WTC11 (cell line): ENCODE results near the gene ABCC2. TPM values are rescaled to one million over a fixed set of nuclear protein-coding genes. Genes with fewer than 3 reads are reported as not detected.

Experiments
- ATAC-seq: fragments of 200-7000 bp; cut with Tn5 transposase; 2 replicates; pipeline ENCODE4 v1.10.0; 2021; ENCODE audit warnings: mild to moderate bottlenecking, moderate library complexity
- CTCF ChIA-PET: fragments of 300-600 bp; sonication (Branson Sonifier 250); formaldehyde crosslinking; loops from one replicate; lab custom pipeline; 2021; ENCODE audit warnings: antibody characterized with exemption; lab: Charles Lee
- POLR2A ChIA-PET: fragments of 350-600 bp; sonication (Branson Sonifier 250); formaldehyde crosslinking; loops from one replicate; lab custom pipeline; 2021; ENCODE audit warnings: antibody characterized with exemption; lab: Charles Lee
- DNase-seq: peaks from one replicate; pipeline ENCODE4 v3.0.0; 2021; ENCODE audit warnings: low spot score
- H3K27ac Mint-ChIP-seq: 2 replicates; pipeline ENCODE4 v1.8.0; 2021; ENCODE audit warnings: mixed read lengths
- H3K27me3 Mint-ChIP-seq: 2 replicates; pipeline ENCODE4 v1.8.0; 2021; ENCODE audit warnings: low read depth, mild to moderate bottlenecking, moderate library complexity, mixed read lengths
- H3K36me3 Mint-ChIP-seq: 2 replicates; pipeline ENCODE4 v1.8.0; 2021; ENCODE audit warnings: mixed read lengths
- H3K4me1 Mint-ChIP-seq: 2 replicates; pipeline ENCODE4 v1.8.0; 2022; ENCODE audit warnings: mixed read lengths
- H3K4me3 Mint-ChIP-seq: 2 replicates; pipeline ENCODE4 v1.8.0; 2021; ENCODE audit warnings: mild to moderate bottlenecking, moderate library complexity, mixed read lengths
- H3K9me3 Mint-ChIP-seq: 2 replicates; pipeline ENCODE4 v1.8.0; 2021; ENCODE audit warnings: mixed read lengths
- ARID4B ChIP-seq: sonication (generic); formaldehyde crosslinking; IDR thresholded peaks from 2 replicates; pipeline ENCODE4 v1.8.0; 2023; ENCODE audit warnings: missing genetic modification reagents, mild to moderate bottlenecking, borderline replicate concordance
- CDX4 ChIP-seq: fragments of 250-450 bp; sonication (Bioruptor Pico); IDR thresholded peaks from 2 replicates; pipeline ENCODE4 v1.9.0; 2021; ENCODE audit warnings: moderate library complexity, mild to moderate bottlenecking, inconsistent platforms, borderline replicate concordance
- CREB1 ChIP-seq: sonication (generic); formaldehyde crosslinking; IDR thresholded peaks from 2 replicates; pipeline ENCODE4 v1.8.0; 2023; ENCODE audit warnings: mild to moderate bottlenecking, missing genetic modification reagents
- GABPB1 ChIP-seq: sonication (generic); formaldehyde crosslinking; IDR thresholded peaks from 2 replicates; pipeline ENCODE4 v1.8.1; 2023; ENCODE audit warnings: mild to moderate bottlenecking, missing genetic modification reagents
- KAT7 ChIP-seq: sonication (generic); formaldehyde crosslinking; IDR thresholded peaks from 2 replicates; pipeline ENCODE4 v1.8.1; 2023; ENCODE audit warnings: missing genetic modification reagents, mild to moderate bottlenecking, borderline replicate concordance
- MAX ChIP-seq: sonication (generic); formaldehyde crosslinking; IDR thresholded peaks from 2 replicates; pipeline ENCODE4 v1.8.0; 2022; ENCODE audit warnings: mild to moderate bottlenecking, missing genetic modification reagents
- NFYB ChIP-seq: sonication (generic); formaldehyde crosslinking; conservative IDR thresholded peaks from 2 replicates; pipeline ENCODE4 v1.8.0; 2022; ENCODE audit warnings: low read depth, missing genetic modification reagents
- SMAD4 ChIP-seq: sonication (generic); formaldehyde crosslinking; IDR thresholded peaks from 2 replicates; pipeline ENCODE4 v1.8.0; 2022; ENCODE audit warnings: mild to moderate bottlenecking, missing genetic modification reagents
- TCF7 ChIP-seq: sonication (generic); formaldehyde crosslinking; IDR thresholded peaks from 2 replicates; pipeline ENCODE4 v1.8.0; 2022; ENCODE audit warnings: mild to moderate bottlenecking, low read depth, missing genetic modification reagents, moderate library complexity
- TEAD1 ChIP-seq: sonication (generic); formaldehyde crosslinking; IDR thresholded peaks from 2 replicates; pipeline ENCODE4 v1.8.0; 2022; ENCODE audit warnings: mild to moderate bottlenecking, missing genetic modification reagents
- ZBTB21 ChIP-seq: sonication (generic); formaldehyde crosslinking; IDR thresholded peaks from 2 replicates; pipeline ENCODE4 v1.8.1; 2023; ENCODE audit warnings: mild to moderate bottlenecking, missing genetic modification reagents, borderline replicate concordance
- ZNF263 ChIP-seq: sonication (generic); formaldehyde crosslinking; IDR thresholded peaks from 2 replicates; pipeline ENCODE4 v1.8.1; 2022; ENCODE audit warnings: low read depth, mild to moderate bottlenecking, moderate library complexity, missing genetic modification reagents
- ZNF423 ChIP-seq: fragments of 250-450 bp; sonication (Bioruptor Pico); IDR thresholded peaks from 2 replicates; pipeline ENCODE4 v2.1.2; 2022; ENCODE audit warnings: mild to moderate bottlenecking, moderate library complexity
- ZSCAN18 ChIP-seq: fragments of 250-450 bp; sonication (Bioruptor Pico); IDR thresholded peaks from 2 replicates; pipeline ENCODE4 v2.1.2; 2022; ENCODE audit warnings: mild to moderate bottlenecking, moderate library complexity
- total RNA-seq: library from RNA; stranded (reverse); gene quantifications from 3 replicates; pipeline ENCODE4 v1.2.3, GENCODE V29; 2021
- TF ChIP-seq, protein P1 (sequence below): sonication (generic); formaldehyde crosslinking; IDR thresholded peaks from 2 replicates; pipeline ENCODE4 v1.8.1; 2022; ENCODE audit warnings: mild to moderate bottlenecking, moderate library complexity, missing genetic modification reagents
- TF ChIP-seq, protein P2 (sequence below): sonication (generic); formaldehyde crosslinking; IDR thresholded peaks from 2 replicates; pipeline ENCODE4 v1.8.1; 2023; ENCODE audit warnings: mild to moderate bottlenecking, moderate library complexity, missing genetic modification reagents
- TF ChIP-seq, protein P3 (sequence below): sonication (generic); formaldehyde crosslinking; IDR thresholded peaks from 2 replicates; pipeline ENCODE4 v1.8.1; 2023; ENCODE audit warnings: mild to moderate bottlenecking, missing genetic modification reagents

Gene ABCC2
- total RNA-seq, 1 experiment from 2014 or later = 0.87 TPM

GRCh38 chr10:99812177-99812576 lies 29.7 kb downstream of the ABCC2 start:
- POLR2A ChIA-PET = no interaction called here

GRCh38 chr10:99814143-99814542 lies 31.7 kb downstream of the ABCC2 start:
- POLR2A ChIA-PET = no interaction called here
- no peak overlapping the region for H3K27ac Mint-ChIP-seq
- no peaks in the 10 kb centered on the region for H3K4me1 Mint-ChIP-seq
- TF ChIP-seq KAT7 (CRISPR knock-in tag) (no peak), MAX (CRISPR knock-in tag) (no peak), NFYB (no peak), ZNF423 (CRISPR knock-in tag) (no peak), ZNF263 (CRISPR knock-in tag) (no peak), TCF7 (CRISPR knock-in tag) (no peak)
- TF ChIP-seq, protein P1, sequence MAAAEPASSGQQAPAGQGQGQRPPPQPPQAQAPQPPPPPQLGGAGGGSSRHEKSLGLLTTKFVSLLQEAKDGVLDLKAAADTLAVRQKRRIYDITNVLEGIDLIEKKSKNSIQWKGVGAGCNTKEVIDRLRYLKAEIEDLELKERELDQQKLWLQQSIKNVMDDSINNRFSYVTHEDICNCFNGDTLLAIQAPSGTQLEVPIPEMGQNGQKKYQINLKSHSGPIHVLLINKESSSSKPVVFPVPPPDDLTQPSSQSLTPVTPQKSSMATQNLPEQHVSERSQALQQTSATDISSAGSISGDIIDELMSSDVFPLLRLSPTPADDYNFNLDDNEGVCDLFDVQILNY (CRISPR knock-in tag) = no peak
- no peaks in the 10 kb centered on the region for H3K27me3 Mint-ChIP-seq
- no peak overlapping the region for H3K4me3 Mint-ChIP-seq
- DNase-seq (no peak), ATAC-seq (no peak)
- CTCF ChIA-PET = no interaction called here
- H3K36me3 Mint-ChIP-seq = peaks cover 5% of the 10 kb centered on the region
- H3K9me3 Mint-ChIP-seq = peaks cover 12% of the 10 kb centered on the region

More at GRCh38 chr10:99812177-99812576, 29.7 kb downstream of the ABCC2 start:
- Mint-ChIP-seq H3K36me3 (peaks cover 5% of the 10 kb centered on the region), H3K4me3 (no peak overlapping the region), H3K4me1 (no peaks in the 10 kb centered on the region), H3K27me3 (no peaks in the 10 kb centered on the region), H3K9me3 (peaks cover 12% of the 10 kb centered on the region), H3K27ac (no peak overlapping the region)
- CTCF ChIA-PET = no interaction called here
- ATAC-seq (no peak), DNase-seq (no peak)
- TF ChIP-seq ZSCAN18 (CRISPR knock-in tag) (no peak), ARID4B (CRISPR knock-in tag) (no peak), TEAD1 (CRISPR knock-in tag) (no peak)
- TF ChIP-seq, protein P1 (CRISPR knock-in tag) = no peak
- TF ChIP-seq, protein P2, sequence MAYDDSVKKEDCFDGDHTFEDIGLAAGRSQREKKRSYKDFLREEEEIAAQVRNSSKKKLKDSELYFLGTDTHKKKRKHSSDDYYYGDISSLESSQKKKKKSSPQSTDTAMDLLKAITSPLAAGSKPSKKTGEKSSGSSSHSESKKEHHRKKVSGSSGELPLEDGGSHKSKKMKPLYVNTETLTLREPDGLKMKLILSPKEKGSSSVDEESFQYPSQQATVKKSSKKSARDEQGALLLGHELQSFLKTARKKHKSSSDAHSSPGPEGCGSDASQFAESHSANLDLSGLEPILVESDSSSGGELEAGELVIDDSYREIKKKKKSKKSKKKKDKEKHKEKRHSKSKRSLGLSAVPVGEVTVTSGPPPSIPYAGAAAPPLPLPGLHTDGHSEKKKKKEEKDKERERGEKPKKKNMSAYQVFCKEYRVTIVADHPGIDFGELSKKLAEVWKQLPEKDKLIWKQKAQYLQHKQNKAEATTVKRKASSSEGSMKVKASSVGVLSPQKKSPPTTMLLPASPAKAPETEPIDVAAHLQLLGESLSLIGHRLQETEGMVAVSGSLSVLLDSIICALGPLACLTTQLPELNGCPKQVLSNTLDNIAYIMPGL = no peak

DNA sequence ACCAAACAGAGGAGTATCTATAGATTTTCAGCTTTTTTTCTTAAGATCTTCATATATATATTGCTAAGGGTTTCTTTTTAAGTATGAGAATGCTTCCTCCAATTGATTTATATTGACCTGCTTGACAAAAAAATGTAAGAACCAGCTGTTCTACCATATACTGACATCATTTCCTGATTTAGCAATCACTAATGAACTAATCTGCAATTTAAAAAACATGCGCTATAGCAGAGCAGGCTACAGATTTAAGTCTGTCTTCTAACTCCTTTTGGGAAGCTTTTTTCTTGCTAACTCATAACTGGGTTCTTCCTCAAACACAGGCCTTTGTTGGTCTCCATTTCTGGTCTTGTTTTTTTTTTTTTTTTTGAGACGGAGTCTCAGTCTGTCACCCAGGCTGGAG lies 33.2 kb downstream of the ABCC2 start:
- Mint-ChIP-seq H3K4me3 (no peak overlapping the region), H3K4me1 (peaks cover 3% of the 10 kb centered on the region), H3K9me3 (peaks cover 12% of the 10 kb centered on the region), H3K36me3 (peaks cover 5% of the 10 kb centered on the region), H3K27me3 (no peaks in the 10 kb centered on the region), H3K27ac (no peak overlapping the region)
- ChIA-PET CTCF (no interaction called here), POLR2A (interaction anchor here (0.5 kb wide), 1 partner anchor 48 kb away, joined by 4 read pairs; no protein-coding TSS in a partner anchor)
- no peak for TF ChIP-seq ZNF263 (CRISPR knock-in tag)
- TF ChIP-seq CREB1 (CRISPR knock-in tag) = no peak
- no peak for TF ChIP-seq CDX4 (CRISPR knock-in tag)
- TF ChIP-seq, protein P3, sequence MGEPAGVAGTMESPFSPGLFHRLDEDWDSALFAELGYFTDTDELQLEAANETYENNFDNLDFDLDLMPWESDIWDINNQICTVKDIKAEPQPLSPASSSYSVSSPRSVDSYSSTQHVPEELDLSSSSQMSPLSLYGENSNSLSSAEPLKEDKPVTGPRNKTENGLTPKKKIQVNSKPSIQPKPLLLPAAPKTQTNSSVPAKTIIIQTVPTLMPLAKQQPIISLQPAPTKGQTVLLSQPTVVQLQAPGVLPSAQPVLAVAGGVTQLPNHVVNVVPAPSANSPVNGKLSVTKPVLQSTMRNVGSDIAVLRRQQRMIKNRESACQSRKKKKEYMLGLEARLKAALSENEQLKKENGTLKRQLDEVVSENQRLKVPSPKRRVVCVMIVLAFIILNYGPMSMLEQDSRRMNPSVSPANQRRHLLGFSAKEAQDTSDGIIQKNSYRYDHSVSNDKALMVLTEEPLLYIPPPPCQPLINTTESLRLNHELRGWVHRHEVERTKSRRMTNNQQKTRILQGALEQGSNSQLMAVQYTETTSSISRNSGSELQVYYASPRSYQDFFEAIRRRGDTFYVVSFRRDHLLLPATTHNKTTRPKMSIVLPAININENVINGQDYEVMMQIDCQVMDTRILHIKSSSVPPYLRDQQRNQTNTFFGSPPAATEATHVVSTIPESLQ = no peak
- TF ChIP-seq MAX (CRISPR knock-in tag) = no peak
- no peak for TF ChIP-seq GABPB1 (CRISPR knock-in tag)
- TF ChIP-seq TCF7 (CRISPR knock-in tag) = no peak
- TF ChIP-seq ZBTB21 (CRISPR knock-in tag) = no peak
- no peak for TF ChIP-seq SMAD4 (CRISPR knock-in tag)
- DNase-seq (no peak), ATAC-seq (no peak)
